Measurements from ENCODE around the gene CCBE1.
"Not testable (repeated sequence)": the region's sequence is repeated elsewhere in the genome, so short reads cannot be mapped to it uniquely, and the experiment has no call there.

The CCBE1 gene

GRCh38 chr18:59535055-59535454 is 162.2 kb downstream of the CCBE1 start:
- H3K4me3 ChIP-seq (replicated peaks; ENCODE audit: low read depth, low read length), result no peak overlapping the region
- TF ChIP-seq CTCF (IDR thresholded peaks at IDR 0.05; ENCODE audit: low read depth, low read length, missing control alignments), result no peak
- no peak for DNase-seq (ENCODE audit: extremely low read depth, low read depth)

GRCh38 chr18:59528866-59529265 is 168.4 kb downstream of the CCBE1 start:
- no peak for DNase-seq (ENCODE audit: extremely low read depth, low read depth)
- no peak for TF ChIP-seq CTCF (IDR thresholded peaks at IDR 0.05; ENCODE audit: low read depth, low read length, missing control alignments)
- H3K4me3 ChIP-seq (replicated peaks; ENCODE audit: low read depth, low read length), result no peak overlapping the region

- no peak for DNase-seq (ENCODE audit: extremely low read depth, low read depth)
- H3K4me3 ChIP-seq (replicated peaks; ENCODE audit: low read depth, low read length), result no peak overlapping the region
- no peak for TF ChIP-seq CTCF (IDR thresholded peaks at IDR 0.05; ENCODE audit: low read depth, low read length, missing control alignments)
These were observed 176.5 kb downstream of the CCBE1 start for GRCh38 chr18:59520562-59521355.

- TF ChIP-seq CTCF (IDR thresholded peaks at IDR 0.05; ENCODE audit: low read depth, low read length, missing control alignments), result no peak
- no peak for DNase-seq (ENCODE audit: extremely low read depth, low read depth)
These were observed 178.5 kb downstream of the CCBE1 start for GRCh38 chr18:59518705-59519104.

GRCh38 chr18:59517446-59518165 is 179.6 kb downstream of the CCBE1 start:
- DNase-seq (ENCODE audit: extremely low read depth, low read depth), result no peak
- no peak for TF ChIP-seq CTCF (IDR thresholded peaks at IDR 0.05; ENCODE audit: low read depth, low read length, missing control alignments)
- no peak overlapping the region for H3K4me3 ChIP-seq (replicated peaks; ENCODE audit: low read depth, low read length)

More at GRCh38 chr18:59518705-59519104, 178.5 kb downstream of the CCBE1 start:
- H3K4me3 ChIP-seq (replicated peaks; ENCODE audit: low read depth, low read length), result no peak overlapping the region

- DNase-seq (ENCODE audit: extremely low read depth, low read depth), result no peak
These were observed 180.7 kb downstream of the CCBE1 start for GRCh38 chr18:59516356-59517155.

GRCh38 chr18:59515956-59516355 is 181.3 kb downstream of the CCBE1 start:
- not testable (repeated sequence) for DNase-seq (ENCODE audit: extremely low read depth, low read depth); H3K4me3 ChIP-seq (replicated peaks; ENCODE audit: low read depth, low read length)

More at GRCh38 chr18:59516356-59517155, 180.7 kb downstream of the CCBE1 start:
- no peak for TF ChIP-seq CTCF (IDR thresholded peaks at IDR 0.05; ENCODE audit: low read depth, low read length, missing control alignments)
- no peak overlapping the region for H3K4me3 ChIP-seq (replicated peaks; ENCODE audit: low read depth, low read length)

Data from HFF-Myc (cell line).